DND-41 (cell line): ENCODE measurements around the gene PLA2R1.

ENCODE experiments used
- ATAC-seq: fragments of 200-7000 bp; cut with Tn5 transposase; 3 replicates; pipeline ENCODE4 v1.9.1; 2021; ENCODE audit warnings: low read depth; ENCODE audit not compliant: insufficient read depth
- DNase-seq: peaks from one replicate; pipeline ENCODE4 v3.0.0-alpha.2; 2020
- H2AFZ ChIP-seq: 2 replicates; pipeline ENCODE4 v1.6.0; 2012; ENCODE audit warnings: low read depth, low read length
- H3K27ac ChIP-seq: 2 replicates; pipeline ENCODE4 v1.5.1; 2012; ENCODE audit warnings: low read length, inconsistent platforms
- H3K27me3 ChIP-seq: fragments of 200-600 bp; sonication (generic); 2 replicates; pipeline ENCODE4 v1.6.0; 2012; ENCODE audit warnings: low read length, mild to moderate bottlenecking, inconsistent platforms; ENCODE audit not compliant: insufficient read depth, poor library complexity
- H3K36me3 ChIP-seq: 2 replicates; pipeline ENCODE4 v1.5.1; 2012; ENCODE audit warnings: low read length, inconsistent platforms; ENCODE audit not compliant: insufficient read depth
- H3K4me1 ChIP-seq: 2 replicates; pipeline ENCODE4 v1.5.1; 2012; ENCODE audit warnings: mild to moderate bottlenecking, low read length; ENCODE audit not compliant: insufficient read depth
- H3K4me2 ChIP-seq: 2 replicates; pipeline ENCODE4 v1.6.0; 2012; ENCODE audit warnings: mild to moderate bottlenecking, moderate library complexity, low read length, inconsistent platforms; ENCODE audit not compliant: insufficient read depth
- H3K4me3 ChIP-seq, 2 experiments: fragments of 200-600 bp in 1 of 2; shearing (Covaris generic) in 1 of 2; 2 replicates each; pipeline ENCODE4 v1.5.1; 2012 to 2016; ENCODE audit warnings: inconsistent platforms in 2 of 2, low read length in 2 of 2, mild to moderate bottlenecking in 2 of 2, low read depth in 1 of 2, moderate library complexity in 1 of 2
- H3K79me2 ChIP-seq: 2 replicates; pipeline ENCODE4 v1.6.0; 2012; ENCODE audit warnings: low read length, inconsistent platforms; ENCODE audit not compliant: insufficient read depth
- H3K9ac ChIP-seq: 2 replicates; pipeline ENCODE4 v1.6.0; 2012; ENCODE audit warnings: low read depth, mild to moderate bottlenecking, inconsistent platforms, low read length, moderate library complexity
- H3K9me3 ChIP-seq: 2 replicates; pipeline ENCODE4 v1.5.1; 2012; ENCODE audit warnings: low read length, moderate library complexity, mild to moderate bottlenecking, inconsistent platforms; ENCODE audit not compliant: insufficient read depth, severe bottlenecking
- H4K20me1 ChIP-seq: 2 replicates; pipeline ENCODE4 v1.6.0; 2012; ENCODE audit warnings: low read length; ENCODE audit not compliant: insufficient read depth
- EZH2 ChIP-seq: IDR thresholded peaks from 3 replicates; pipeline ENCODE4 v1.6.1; 2012; ENCODE audit warnings: borderline replicate concordance, low read depth, mild to moderate bottlenecking, moderate library complexity, low read length, inconsistent platforms; ENCODE audit not compliant: severe bottlenecking
- TF ChIP-seq, protein P1 (sequence below): IDR thresholded peaks from 2 replicates; pipeline ENCODE4 v1.5.1; 2012; ENCODE audit warnings: borderline replicate concordance, low read length, moderate library complexity, mild to moderate bottlenecking; ENCODE audit not compliant: poor library complexity, severe bottlenecking; ENCODE audit errors: extremely low read depth

Gene PLA2R1

DNA sequence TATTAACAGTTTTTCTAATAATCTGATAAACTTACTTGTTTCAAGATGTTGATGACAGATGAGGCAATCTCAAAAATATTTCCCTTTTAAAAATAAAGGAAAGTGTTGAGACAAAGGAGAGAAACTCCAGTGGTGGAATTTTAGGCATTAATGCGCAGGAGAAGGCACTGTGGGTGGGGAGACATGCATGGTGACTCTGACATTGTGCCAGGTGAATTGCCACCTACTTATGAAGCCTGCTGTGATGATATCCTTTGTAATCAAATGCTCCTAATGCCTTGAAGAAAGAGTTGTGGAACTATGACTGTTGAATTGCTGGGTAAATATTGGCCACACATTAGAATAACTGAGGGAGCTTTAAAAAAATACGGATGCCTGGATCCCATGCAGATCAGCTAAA, 101.4 kb downstream of the PLA2R1 start:
- TF ChIP-seq EZH2: no peak
- TF ChIP-seq, protein P1, sequence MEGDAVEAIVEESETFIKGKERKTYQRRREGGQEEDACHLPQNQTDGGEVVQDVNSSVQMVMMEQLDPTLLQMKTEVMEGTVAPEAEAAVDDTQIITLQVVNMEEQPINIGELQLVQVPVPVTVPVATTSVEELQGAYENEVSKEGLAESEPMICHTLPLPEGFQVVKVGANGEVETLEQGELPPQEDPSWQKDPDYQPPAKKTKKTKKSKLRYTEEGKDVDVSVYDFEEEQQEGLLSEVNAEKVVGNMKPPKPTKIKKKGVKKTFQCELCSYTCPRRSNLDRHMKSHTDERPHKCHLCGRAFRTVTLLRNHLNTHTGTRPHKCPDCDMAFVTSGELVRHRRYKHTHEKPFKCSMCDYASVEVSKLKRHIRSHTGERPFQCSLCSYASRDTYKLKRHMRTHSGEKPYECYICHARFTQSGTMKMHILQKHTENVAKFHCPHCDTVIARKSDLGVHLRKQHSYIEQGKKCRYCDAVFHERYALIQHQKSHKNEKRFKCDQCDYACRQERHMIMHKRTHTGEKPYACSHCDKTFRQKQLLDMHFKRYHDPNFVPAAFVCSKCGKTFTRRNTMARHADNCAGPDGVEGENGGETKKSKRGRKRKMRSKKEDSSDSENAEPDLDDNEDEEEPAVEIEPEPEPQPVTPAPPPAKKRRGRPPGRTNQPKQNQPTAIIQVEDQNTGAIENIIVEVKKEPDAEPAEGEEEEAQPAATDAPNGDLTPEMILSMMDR: no peak
- no peak overlapping the region for H3K9ac ChIP-seq
- no peak overlapping the region for H3K4me2 ChIP-seq
- no peaks in the 10 kb centered on the region for H4K20me1 ChIP-seq
- H3K79me2 ChIP-seq: no peaks in the 10 kb centered on the region
- H3K27me3 ChIP-seq: no peaks in the 10 kb centered on the region
- no peaks in the 10 kb centered on the region for H3K4me1 ChIP-seq
- H3K36me3 ChIP-seq: no peaks in the 10 kb centered on the region
- no peak for ATAC-seq
- no peak overlapping the region for H2AFZ ChIP-seq
- no peak overlapping the region for H3K4me3 ChIP-seq
- no peak for DNase-seq
- no peaks in the 10 kb centered on the region for H3K9me3 ChIP-seq
- H3K27ac ChIP-seq: no peak overlapping the region

DNA sequence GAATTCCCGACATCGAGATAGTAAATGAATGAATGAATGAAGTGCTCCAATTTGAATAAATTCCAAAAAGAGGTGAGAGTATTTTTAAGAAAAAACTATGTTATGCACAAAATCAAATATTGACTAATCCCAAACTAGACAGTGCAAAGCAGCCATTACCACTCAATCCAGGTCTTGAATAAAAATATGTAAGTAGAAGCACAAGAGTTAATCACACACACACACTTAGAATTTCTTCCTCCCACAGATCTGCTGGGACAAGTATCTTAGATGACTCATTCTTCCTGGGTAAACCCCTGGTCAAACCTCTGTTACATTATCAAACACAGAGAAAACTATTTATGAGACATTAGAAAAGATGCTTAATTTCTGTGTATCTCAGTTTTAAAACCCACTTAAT, 102.0 kb downstream of the PLA2R1 start:
- ATAC-seq (no peak), DNase-seq (no peak)
- Histone ChIP-seq H3K27me3 (no peaks in the 10 kb centered on the region), H2AFZ (no peak overlapping the region), H3K79me2 (no peaks in the 10 kb centered on the region), H3K9me3 (no peaks in the 10 kb centered on the region), H3K36me3 (no peaks in the 10 kb centered on the region), H3K4me1 (no peaks in the 10 kb centered on the region), H3K4me3 (no peak overlapping the region), H3K27ac (no peak overlapping the region), H3K9ac (no peak overlapping the region), H4K20me1 (no peaks in the 10 kb centered on the region), H3K4me2 (no peak overlapping the region)
- no peak for TF ChIP-seq EZH2
- TF ChIP-seq, protein P1: no peak

DNA sequence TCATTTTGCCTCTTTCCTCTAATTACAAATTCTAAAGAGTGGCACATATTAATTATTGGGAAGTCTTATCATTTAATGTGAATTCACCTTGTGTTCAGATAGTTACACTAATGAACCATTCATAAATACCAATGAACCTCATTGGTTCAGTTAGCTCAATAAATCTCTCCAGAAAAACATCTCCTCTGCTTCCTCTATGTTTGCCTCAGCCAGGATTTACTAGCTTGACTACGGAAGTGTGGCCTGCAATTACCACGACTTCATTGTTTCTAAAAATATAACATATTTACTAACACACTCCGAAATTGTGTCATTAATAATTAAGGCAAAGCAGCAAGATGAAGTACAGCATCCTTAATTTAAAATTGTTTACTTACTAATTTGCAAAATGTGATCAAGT, 103.3 kb downstream of the PLA2R1 start:
- Histone ChIP-seq H3K36me3 (no peaks in the 10 kb centered on the region), H3K27me3 (no peaks in the 10 kb centered on the region), H3K27ac (no peak overlapping the region), H4K20me1 (no peaks in the 10 kb centered on the region), H3K9me3 (no peaks in the 10 kb centered on the region), H3K4me1 (no peaks in the 10 kb centered on the region), H3K4me3 (no peak overlapping the region), H3K4me2 (no peak overlapping the region), H3K79me2 (no peaks in the 10 kb centered on the region), H2AFZ (no peak overlapping the region), H3K9ac (no peak overlapping the region)
- DNase-seq (no peak), ATAC-seq (no peak)
- TF ChIP-seq, protein P1: no peak
- no peak for TF ChIP-seq EZH2

DNA sequence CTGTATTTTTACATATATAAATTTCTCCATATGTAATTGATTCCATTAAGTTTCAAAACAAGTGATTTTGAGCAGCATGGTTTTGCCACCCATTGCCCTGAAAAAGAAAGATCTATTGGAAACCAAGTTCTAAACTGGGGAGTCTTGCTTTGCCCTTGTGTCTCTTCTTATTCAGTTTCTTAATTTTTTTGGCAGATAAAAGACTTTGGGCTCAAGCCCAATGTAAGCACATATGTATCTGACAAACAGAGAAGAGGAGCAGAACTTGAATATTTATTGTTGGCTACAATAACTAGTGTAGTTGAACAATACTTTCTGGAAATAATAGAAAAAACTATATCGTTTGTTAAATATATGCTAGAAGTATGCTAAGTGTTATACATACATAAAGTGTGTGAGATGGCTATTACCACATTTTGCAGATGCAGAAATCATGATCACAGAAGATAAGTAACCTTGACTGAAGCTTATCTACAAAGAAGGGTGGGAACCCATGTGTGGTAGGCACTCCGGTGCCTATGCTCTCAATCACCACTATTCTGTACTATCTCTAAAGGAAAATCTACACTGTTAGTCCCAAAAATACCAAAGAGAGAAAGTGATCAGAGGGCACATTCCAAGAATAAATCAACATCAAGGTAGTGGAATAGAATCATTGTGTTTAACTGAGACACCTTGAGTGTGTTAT, 109.1 kb downstream of the PLA2R1 start:
- TF ChIP-seq, protein P1: no peak
- no peak for TF ChIP-seq EZH2
- Histone ChIP-seq H3K9ac (no peak overlapping the region), H3K4me3 (no peak overlapping the region), H2AFZ (no peak overlapping the region), H3K4me1 (no peaks in the 10 kb centered on the region), H4K20me1 (no peaks in the 10 kb centered on the region), H3K79me2 (no peaks in the 10 kb centered on the region), H3K4me2 (no peak overlapping the region), H3K36me3 (no peaks in the 10 kb centered on the region), H3K27me3 (no peaks in the 10 kb centered on the region), H3K27ac (no peak overlapping the region), H3K9me3 (no peaks in the 10 kb centered on the region)
- no peak for DNase-seq
- no peak for ATAC-seq
